HG02678 (cell line): ENCODE measurements around the gene ZNF385C.
"Not testable (repeated sequence)": the region's sequence is repeated elsewhere in the genome, so short reads cannot be mapped to it uniquely, and the experiment has no call there.

ENCODE experiments used
- ATAC-seq: cut with Tn5 transposase; IDR thresholded peaks from one replicate; pipeline ENCODE4 v1.9.1; 2021; ENCODE audit warnings: mild to moderate bottlenecking, moderate library complexity; ENCODE audit not compliant: unreplicated experiment

Gene ZNF385C

DNA sequence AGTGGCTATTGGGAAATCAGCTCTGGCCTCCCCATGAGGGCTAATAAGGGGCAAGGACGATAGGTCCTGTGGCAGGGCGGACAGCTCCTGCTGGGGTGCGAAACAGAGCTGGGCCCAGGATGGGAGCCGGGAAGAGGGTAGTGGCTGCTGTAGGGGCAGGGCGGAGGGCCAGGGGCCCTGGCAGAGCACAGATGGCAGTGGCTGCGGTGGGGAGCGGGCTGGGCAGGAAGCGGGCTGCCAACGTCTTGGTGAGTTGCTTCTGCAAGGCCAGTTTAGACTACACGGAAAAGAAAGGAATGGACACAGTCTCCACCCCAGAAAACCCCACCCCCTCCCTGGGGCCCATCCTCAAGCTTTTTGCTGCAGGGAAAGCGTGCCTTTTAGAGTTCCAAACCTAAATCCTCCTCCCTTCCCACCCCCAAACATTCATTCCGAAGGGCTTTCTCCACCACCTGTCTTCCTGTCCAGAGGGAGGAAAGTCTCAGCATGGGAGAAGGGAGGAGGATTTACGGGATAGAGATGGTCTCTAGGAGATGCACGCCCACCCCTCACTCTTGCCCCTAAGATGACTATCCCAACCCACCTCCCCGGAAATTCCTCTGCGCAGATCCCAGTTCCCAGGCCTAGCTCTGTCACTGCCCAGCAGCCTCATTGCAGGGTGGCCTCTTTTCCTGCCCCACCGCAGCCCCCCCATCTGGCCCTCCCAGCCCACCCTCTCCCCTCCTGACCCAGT lies 71.2 kb downstream of the ZNF385C start:
- ATAC-seq: no peak

- no peak for ATAC-seq
Observed at GRCh38 chr17:42025936-42026335, 72.3 kb downstream of the ZNF385C start.

DNA sequence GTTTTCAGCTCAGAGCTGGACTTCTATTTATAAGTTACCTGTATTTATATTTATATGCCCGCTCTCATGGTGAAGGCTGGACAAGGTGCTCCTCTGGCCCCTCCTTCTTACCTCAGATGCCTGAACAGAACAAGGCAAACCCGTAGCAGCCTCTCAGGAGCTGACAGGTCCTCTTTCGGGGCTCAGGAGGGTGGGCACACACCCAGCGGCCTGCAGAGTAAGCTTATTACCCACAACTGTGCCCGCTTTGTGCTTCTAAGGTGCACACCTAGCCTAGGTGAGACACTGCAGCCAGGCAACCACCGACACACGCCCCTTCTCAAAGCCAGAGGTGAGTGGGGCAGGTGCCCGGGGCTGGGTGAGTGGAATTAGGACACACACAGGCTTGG lies 73.1 kb downstream of the ZNF385C start:
- no peak for ATAC-seq

DNA sequence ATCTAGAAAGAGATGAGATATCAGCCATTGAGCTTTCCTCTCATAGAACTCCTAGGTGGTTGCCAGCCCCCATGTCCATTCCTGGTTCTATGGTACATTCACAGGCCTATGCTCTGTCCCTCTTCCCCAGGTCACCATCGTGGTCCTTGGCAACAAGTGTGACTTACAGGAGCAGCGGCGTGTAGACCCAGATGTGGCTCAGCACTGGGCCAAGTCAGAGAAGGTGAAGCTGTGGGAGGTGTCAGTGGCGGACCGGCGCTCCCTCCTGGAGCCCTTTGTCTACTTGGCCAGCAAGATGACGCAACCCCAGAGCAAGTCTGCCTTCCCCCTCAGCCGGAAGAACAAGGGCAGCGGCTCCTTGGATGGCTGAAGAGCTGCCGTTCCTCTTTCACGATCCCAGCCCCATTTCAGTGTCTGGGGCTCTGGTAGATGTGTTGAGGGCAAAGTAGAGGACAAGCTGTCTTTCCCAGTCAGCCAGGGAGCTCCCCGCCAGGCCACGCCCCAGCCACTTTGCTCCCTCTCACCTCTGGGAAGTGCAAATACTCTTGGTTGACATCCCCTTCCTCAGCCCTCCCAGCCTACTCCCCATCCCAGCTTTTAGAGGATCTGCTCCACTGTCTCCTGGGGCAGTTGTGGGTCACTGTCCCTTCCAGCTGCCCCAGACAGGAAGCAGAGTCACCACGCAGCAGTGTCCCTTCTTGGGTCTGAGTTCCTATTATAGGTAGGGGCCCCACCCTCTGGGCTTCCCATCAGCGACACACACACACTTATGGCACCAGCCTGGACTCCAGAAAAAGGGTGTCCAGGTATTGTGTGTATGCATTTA lies 74.5 kb downstream of the ZNF385C start:
- no peak for ATAC-seq

DNA sequence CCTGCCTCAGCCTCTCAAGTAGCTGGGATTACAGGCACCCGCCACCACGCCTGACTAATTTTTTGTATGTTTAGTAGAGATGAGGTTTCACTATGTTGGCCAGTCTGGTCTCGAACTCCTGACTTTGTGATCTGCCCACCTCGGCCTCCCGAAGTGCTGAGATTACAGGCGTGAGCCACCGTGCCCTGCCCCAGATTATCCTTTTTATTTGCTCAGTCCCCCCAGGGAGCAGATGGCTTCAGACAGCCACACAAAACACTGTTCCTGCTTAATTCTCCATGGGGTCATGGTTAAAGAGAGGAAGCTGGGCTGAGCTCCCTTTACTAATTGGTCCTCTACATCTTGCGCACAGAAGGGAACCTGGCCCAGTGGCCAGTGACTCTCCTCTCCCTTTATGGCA lies 77.4 kb downstream of the ZNF385C start:
- not testable (repeated sequence) for ATAC-seq

DNA sequence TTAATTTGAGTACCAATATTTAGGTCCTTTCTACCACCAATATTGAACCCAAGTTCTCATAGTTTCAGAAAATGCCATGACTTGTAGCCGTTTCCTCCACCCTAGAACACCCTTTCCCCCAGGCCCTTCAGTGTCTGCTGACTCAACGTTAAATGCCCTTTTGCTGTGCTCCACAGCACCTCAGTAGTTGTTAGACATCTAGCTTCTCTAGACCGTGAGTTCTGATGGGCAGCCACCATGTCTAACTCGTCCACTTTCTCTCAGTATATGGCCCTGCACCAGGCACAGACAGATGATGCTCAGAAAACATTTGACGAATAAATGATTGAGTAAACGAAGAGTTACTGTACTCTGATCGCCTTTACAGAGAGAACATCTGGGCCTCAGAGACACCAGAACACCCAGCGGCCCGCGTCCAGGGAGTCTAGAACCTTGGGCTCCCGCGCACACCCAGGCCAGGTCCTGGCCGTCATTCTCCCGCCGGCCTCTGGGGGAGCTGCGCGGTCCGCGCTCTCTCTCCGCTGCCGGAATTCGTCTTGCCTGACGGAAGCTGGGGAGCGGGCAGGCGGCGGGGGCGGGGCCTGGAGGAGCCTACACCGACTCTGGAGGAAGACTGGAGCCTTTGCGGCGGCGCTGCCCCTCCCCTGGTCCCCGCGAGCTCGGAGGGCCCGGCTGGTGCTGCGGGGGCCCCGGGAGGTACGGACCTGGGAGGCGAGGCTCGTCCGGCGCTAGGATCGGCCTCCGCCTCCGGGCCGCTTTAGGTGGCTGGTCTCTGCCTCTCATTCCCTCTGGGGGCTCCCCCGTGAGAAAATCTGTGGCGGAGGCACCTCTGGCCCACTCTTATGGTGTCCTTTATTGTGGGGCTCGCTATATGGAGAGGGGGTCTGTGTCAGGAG lies 78.5 kb downstream of the ZNF385C start, which contains the start of gene NKIRAS2:
NKIRAS2 (plus strand) TSS at position 582 of the 896 bp plus-strand sequence. CDS start 1,488 bp downstream, outside the sequence.
- peak; percentile 57 for ATAC-seq

GRCh38 chr17:42018988-42019387 lies 79.3 kb downstream of the ZNF385C start:
- ATAC-seq: no peak

GRCh38 chr17:42018339-42018738 lies 79.9 kb downstream of the ZNF385C start:
- no peak for ATAC-seq

DNA sequence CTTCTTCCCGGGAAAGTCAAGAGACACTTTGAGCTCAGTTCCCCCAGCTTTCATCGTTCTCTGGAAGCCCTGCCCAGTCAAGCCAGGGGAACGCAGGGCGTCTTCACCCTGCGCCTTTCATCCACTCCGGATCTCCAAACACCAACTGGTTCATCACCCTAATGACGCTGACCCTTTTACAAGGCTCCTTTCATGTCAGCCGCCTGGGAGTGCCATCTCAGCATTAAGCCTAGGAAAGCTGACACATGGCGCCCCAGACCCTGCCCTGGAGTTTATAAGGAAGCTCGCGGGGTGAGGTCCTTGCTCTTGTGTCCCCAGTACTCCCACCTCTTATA lies 80.4 kb downstream of the ZNF385C start:
- no peak for ATAC-seq

GRCh38 chr17:42016941-42017865 lies 81.1 kb downstream of the ZNF385C start, which contains the start of gene DNAJC7:
Gene DNAJC7, minus strand, starts transcription at chr17:42017439. Its CDS starts 23 bp downstream, at chr17:42017416.
- peak; percentile 88 for ATAC-seq

DNA sequence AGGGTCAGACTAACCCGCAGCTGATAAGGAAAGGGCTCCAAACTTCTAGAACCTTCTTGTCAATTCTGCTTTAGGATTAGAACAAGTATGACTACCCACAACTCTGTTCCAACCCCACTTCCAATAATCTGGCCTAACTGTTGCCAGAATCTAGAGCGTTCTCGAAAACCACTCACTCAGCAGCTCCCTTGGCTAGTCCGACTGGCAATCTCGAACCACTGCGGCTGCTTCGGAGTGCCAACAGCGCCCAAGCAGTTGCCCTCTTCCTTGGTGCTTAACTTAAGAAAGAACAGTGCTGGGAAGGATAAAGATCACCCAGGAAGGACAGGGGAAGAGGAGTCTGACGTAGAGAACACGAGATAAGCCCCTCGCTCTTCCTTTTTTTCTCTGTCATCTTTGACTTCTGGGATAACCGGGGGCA lies 81.9 kb downstream of the ZNF385C start:
- ATAC-seq: no peak

DNA sequence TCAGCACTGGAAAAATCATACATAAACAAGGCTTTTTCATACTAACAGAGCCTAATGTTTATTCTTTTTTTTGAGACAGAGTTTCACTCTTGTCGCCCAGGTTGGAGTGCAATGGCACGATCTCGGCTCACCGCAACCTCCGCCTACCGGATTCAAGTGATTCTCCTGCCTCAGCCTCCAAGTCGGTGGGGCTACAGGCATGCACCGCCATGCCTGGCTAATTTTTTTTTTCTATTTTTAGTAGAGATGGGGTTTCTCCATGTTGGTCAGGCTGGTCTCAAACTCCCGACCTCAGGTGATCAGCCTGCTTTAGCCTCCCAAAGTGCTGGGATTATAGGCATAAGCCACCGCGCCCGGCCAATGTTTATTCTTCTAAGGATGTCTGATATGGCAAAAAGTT lies 84.5 kb downstream of the ZNF385C start:
- ATAC-seq: not testable (repeated sequence)

DNA sequence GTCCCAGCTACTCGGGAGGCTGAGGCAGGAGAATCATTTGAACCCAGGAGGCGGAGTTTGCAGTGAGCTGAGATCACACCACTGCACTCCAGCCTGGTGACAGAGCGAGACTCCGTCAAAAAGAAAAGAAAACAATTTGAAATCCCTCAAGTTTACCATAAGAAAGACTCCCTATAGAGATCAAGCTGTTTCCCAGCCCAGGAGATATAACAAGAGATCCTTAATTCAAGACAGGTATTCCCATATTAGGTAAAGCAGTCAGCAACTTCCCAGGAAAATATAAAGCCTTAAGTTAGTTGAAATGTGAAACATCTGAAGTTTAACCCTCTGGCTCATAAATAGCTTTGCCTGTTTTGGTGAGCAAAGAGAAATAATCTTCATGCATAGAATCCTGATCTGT lies 85.9 kb downstream of the ZNF385C start:
- not testable (repeated sequence) for ATAC-seq

GRCh38 chr17:42010898-42011516 lies 87.3 kb downstream of the ZNF385C start:
- no peak for ATAC-seq

DNA sequence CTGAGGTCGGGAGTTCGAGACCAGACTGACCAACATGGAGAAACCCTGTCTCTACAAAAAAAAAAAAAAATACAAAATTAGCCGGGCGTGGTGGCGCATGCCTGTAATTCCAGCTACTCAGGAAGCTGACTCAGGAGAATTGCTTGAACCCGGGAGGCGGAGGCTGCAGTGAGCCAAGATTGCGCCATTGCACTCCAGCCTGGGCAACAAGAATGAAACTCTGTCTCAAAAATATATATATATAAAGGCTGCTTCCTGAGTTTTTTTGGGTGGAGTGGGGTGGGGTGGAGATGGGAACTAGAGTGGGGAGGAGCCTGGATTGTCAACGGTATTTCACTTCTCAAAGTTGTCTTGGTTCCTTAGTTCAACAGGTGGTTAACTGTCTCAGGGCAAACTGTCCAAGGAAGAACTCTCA lies 88.0 kb downstream of the ZNF385C start:
- ATAC-seq: not testable (repeated sequence)

DNA sequence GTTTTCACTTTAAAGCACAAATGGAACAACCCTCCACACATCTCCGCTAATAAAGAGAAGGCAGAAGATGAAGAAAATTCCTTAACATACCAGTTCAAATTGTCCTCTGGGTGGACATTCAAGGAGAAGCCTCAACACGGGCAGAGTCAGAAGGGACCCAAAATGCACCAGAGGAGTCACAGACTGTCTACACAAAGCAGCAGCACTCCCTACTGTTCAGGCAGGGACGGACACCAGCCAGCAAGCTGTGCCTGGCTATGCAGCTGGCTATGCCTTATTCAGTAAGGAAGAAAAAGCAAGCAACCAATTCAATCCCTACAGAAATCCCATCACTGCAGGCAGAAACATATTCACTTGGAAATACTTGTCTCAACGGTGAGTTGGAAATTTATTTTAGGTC lies 89.1 kb downstream of the ZNF385C start:
- ATAC-seq: no peak

GRCh38 chr17:42005166-42005565 lies 93.1 kb downstream of the ZNF385C start:
- ATAC-seq: no peak

- ATAC-seq: no peak
Observed at GRCh38 chr17:42002792-42003301, 95.4 kb downstream of the ZNF385C start.

DNA sequence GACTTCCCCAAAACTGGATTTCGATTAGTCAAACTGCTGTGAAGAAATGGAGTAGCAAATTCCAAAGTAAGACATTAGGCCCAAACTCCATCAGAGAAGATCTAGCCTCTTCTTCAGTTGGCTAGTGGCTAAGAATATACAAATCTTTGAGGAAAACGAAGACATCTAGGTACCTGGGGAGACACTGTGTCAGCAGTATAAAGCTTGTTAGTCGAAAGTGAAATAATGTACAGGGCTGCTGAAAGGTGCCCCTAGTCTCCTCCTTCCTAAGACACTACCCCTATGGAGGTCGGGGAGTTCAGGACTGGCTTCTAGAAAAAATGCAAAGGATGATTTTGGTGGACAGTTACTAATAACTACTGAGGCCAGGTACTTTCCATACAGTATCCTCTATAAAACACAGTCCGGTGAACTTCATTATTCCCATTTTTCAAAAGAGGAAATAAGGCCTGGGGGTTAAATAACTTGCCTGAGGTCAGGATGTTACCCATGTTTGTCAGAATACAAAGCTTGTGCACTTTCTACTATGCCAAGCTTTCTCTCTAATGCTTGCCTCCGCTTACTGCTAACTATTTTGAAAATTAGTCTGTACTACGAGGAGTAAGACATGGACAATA lies 96.0 kb downstream of the ZNF385C start:
- ATAC-seq: no peak
